ENCODE data around the gene EFCC1.

The EFCC1 gene

DNA sequence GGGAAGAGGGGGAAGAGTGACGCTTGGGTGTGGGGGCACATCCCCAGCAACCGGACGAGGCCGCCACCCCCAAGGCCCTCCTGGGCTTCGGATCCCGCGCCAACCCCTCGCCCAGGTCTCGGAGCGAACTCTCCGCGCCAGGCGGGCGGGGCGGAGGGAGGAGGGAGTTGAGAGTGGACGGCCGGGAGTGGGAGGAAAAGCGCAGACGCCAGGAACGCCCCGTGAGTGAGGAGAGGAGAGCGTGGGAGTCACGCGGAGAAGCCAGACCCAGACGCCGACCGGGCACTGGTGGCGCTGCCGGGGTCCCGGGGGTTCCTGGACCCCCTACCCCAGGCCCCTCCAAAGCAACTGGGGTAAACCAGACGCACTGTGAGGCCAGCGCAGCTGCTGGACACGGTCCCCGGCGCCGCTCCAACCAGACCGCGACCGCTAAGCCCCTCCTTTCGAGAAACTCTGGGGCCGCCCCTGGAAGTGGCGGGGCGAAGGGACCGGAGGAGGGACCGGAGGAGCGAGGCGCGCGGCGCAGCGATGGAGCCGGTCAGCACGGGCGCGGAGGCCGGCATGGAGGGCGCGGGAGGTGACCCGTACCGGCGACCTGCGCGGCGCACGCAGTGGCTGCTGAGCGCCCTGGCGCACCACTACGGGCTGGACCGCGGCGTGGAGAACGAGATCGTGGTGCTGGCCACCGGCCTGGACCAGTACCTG is at the start of gene EFCC1:
Gene EFCC1, plus strand, starts transcription at position 204 of the 705 bp plus-strand sequence. Its CDS starts 325 bp downstream, at position 529.
- peak; percentile 77 for DNase-seq

DNA sequence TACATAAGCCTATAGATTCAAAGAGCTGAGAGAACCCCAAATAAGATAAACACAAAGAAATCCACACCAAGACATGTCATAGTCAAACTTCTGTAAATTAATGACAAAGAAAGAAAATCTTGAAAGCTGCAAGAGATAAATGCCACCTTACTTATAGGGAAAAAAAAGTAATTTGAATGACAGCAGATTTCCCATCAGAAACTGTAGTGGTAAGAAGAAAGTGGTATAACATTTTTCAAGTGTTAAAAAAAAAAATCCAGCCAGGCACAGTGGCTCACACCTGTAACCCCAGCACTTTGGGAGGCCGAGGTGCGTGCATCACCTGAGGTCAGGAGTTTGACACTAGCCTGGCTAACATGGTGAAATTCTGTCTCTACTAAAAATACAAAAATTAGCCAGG is 44.7 kb upstream of the EFCC1 start:
- no peak for DNase-seq

DNA sequence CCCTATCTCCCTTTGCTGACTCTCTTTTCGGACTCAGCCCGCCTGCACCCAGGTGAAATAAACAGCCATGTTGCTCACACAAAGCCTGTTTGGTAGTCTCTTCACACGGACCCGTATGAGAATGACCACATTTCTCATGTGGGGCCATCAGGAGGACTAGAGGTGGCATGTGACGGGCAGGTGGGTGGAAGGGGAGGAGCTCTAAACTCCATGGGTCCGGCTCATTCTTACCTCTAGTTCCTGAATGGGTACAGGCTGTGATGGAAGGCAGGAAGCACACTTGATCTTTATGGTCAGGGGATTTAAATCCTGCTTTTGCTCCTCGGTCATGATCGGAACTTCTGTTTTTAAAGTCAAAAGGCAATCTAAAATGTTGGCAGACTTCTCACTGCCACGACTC is 35.8 kb upstream of the EFCC1 start:
- DNase-seq, result no peak

- no peak for DNase-seq
These were observed 35.3 kb upstream of the EFCC1 start for GRCh38 chr3:128965818-128966217.

- no peak for DNase-seq
These were observed 33.3 kb upstream of the EFCC1 start for GRCh38 chr3:128967748-128968355.

GRCh38 chr3:128969993-128970739 is 30.9 kb upstream of the EFCC1 start:
- peak; percentile 49 for DNase-seq

GRCh38 chr3:128970740-128971047 is 30.4 kb upstream of the EFCC1 start:
- DNase-seq, result no peak

DNA sequence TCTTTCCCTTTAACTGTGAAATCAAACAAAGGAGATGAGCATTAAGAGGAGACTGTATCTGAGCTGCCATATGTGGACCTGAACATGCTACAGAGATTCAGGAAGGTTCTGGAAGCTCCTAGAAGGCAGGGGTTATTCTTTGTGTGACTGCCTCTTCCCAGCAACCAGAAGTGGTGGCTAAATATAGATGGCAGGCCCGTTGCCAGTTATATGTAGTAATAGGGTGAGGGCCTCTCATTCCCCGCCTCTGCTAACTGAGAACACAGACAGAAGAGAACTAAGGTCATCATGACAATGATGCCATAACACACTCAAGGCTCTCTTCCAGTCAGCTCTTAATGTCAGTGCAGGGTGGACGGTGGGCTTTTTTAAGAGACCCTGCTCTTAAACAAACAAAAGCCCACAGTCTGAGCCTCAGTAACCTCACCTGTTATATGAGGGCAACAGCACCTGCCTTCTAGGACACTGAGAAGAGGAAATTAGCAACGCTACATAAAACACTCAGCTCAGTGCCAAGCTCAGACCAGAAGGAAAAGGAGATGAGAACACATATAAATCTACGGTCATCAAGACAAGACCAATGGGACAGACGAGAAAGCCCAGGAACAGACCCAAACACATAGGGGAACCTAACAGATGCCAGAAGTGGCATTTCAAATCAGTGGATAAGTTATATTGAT is 29.5 kb upstream of the EFCC1 start:
- DNase-seq, result peak; percentile 79

DNA sequence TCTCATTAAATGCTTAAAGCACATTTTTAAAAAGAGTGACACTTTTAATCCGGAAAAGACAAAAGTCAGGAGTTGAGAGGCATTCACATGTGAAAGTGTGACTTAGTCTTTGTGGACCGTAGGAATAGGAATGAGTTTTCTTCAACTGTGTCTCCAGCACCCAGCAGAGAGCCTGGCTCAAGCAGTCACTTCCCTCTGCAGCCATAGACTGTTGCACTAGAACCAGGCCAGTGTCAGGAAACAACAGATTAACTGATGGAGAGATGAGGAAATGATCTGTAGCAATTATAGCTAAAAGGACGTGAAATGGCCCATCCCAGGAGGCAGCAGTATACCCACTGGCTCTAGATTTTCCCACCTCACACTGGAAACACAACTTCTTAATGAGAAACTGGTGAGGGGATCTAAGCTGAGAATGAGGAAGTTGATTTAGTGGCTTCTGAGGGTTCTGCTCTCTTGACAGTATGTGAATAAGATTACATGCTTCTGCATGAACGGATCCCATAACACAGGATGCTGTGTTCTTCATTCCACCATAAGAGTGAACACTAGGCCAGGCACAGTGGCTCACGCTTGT is 27.0 kb upstream of the EFCC1 start:
- DNase-seq, result no peak

GRCh38 chr3:128975276-128975675 is 25.8 kb upstream of the EFCC1 start:
- DNase-seq, result no peak

DNA sequence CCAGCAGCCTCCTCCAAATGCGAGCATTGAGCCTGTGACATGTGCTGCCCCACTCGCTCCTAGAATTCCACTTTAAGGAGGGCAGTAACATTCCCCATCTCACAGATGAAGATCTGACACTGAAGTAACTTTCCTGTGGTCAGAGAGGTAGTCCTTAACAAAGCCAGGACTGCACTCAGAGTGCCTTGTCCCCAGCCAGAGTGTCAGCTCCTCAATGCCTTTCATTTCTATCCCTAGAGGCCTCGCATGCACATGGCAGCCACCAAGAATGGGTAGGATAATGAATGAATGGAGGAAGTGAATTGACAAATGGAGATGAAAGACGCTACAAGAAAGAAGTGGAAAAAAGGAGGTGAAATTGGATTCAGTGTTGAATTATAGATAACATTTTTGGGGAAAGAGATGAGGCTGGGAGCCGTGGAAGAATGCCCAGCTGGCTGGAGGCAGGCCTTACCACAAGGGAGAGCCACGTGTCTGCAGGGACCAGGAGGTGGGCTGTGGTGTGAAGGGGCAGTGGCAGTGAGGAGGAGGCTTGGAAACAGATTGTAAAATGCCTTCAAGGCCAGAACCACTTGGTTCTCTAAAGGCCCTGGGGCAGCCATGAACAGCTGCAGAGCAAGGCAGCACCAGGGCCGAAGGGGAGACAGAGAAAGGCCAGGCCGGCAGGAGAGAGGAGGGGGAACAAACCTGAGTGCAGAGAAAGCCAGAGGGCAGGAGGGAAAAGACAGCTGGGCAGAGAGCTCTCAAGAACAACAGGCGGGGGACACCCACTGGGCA is 17.6 kb upstream of the EFCC1 start:
- DNase-seq, result no peak

GRCh38 chr3:128984596-128984995 is 16.5 kb upstream of the EFCC1 start:
- no peak for DNase-seq

DNA sequence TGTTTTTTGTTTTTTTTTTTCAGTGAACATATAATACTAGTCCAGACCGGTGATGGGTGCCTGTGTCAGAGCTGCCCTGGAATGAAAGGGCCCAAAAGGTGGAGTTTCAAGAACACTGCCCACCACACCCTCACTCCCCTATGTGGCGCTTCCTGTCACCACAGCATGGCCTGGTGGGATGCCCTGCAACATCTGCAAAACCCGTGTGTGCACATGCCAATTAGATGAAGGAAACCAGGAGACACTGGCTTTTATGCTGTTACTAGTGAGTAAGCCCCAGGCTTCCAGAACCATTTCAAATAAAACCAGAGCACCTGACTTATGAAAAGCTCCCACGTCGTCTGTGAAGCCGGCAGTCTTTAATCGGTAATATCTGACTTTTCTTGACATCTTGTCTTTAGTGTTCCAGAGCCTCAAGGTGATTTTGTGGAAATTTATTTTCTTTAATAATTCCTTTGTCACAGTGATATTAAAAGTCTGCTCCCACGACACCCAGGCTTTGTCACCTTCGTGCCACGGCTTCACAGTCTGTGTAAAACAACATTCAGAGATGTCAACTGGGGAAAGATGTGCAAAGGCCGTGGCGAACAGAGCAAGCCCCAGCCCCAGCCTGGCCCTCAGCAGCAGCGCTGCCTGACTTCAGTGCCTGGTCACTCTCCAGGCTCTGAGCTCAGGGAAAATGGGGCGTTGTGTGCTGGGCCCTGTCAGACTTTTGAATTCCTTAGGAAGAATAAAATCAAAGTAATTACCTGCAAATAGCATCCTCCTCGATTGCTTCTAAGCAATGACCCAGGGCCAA is 13.6 kb upstream of the EFCC1 start:
- no peak for DNase-seq

GRCh38 chr3:128988286-128988685 is 12.8 kb upstream of the EFCC1 start:
- no peak for DNase-seq

DNA sequence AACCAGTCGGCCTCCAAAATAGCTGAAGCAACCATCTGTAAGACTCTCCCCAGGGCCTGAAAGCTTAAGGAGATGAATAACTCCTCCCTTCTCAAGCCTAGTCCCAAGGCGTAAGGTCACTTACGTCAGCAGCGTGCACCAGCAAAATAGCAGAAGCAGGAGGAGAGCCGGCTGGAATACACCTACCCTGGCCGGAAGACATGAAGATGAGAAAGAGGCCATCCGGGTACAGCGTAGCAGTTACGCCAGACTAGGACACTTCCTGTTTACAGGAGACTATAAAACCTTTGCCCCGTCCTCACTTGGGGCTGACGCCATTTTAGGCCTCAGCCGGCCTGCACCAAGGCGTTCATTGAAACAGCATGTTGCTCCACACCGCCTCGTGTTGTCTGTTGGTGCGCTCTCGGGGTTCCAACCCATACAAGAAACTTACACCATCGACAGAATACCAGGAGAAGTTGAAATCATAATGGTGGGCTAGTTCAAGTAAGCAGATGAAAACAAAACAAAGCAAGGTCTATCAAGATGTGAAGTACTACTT is 9.7 kb upstream of the EFCC1 start:
- DNase-seq, result no peak

GRCh38 chr3:128992926-128993460 is 8.1 kb upstream of the EFCC1 start:
- no peak for DNase-seq

GRCh38 chr3:128993461-128994172 is 7.5 kb upstream of the EFCC1 start, which contains the start of gene CFAP92:
Gene CFAP92 (minus strand): TSS chr3:128994076. CDS start chr3:128993304, 772 bp downstream.
- peak; percentile 93 for DNase-seq

DNA sequence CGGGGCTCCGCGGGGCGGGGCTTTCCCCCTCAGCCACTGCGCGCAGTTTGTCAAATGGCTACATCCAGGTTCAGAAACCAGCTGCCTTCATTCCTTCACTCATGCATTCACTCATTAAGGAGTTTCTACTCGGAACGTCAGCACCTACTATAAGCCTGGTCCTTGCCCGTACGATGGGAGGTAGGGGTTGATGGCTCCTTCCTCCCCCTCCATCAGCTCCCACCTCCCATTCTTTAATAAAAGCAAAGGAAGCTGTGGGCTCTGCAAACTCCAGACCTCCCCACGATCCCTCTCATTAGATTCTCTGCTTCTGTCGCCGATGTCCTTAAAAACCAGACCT is 7.0 kb upstream of the EFCC1 start:
- no peak for DNase-seq

GRCh38 chr3:128994581-128995546 is 6.2 kb upstream of the EFCC1 start:
- DNase-seq, result no peak
